CD4-positive, alpha-beta memory T cell (primary cell): ENCODE measurements around the gene PSMA1. TPM values are rescaled to one million over a fixed set of nuclear protein-coding genes. Genes with fewer than 3 reads are reported as not detected.

Source experiments
- CTCF ChIA-PET: fragments of 350-600 bp; sonication (Branson Sonifier 250); formaldehyde crosslinking; loops from one replicate; lab custom pipeline; 2021; ENCODE audit warnings: inconsistent platforms; ENCODE audit not compliant: partially characterized antibody; lab: Charles Lee
- POLR2A ChIA-PET: fragments of 350-600 bp; sonication (Branson Sonifier 250); formaldehyde crosslinking; loops from one replicate; lab custom pipeline; 2021; ENCODE audit not compliant: partially characterized antibody; lab: Charles Lee
- DNase-seq, 5 donors: peaks; one replicate each; pipeline versions ENCODE4 v3.0.0 to v3.0.0-alpha.2; 2020 to 2022; ENCODE audit warnings: mixed read lengths in 1 of 5
- H3K27ac ChIP-seq: one replicate; pipeline ENCODE4 v1.7.0; 2013; ENCODE audit warnings: low read depth, low read length
- H3K27me3 ChIP-seq: 2 replicates; pipeline ENCODE4 v1.7.0; 2013; ENCODE audit warnings: mild to moderate bottlenecking, low read length, moderate library complexity; ENCODE audit not compliant: insufficient read depth
- H3K36me3 ChIP-seq: 2 replicates; pipeline ENCODE4 v1.7.0; 2013; ENCODE audit warnings: mild to moderate bottlenecking, low read length, moderate library complexity; ENCODE audit not compliant: insufficient read depth
- H3K4me1 ChIP-seq: 2 replicates; pipeline ENCODE4 v1.7.0; 2013; ENCODE audit warnings: mild to moderate bottlenecking, low read length, moderate library complexity; ENCODE audit not compliant: insufficient read depth
- H3K4me3 ChIP-seq, 2 donors: one replicate each; pipeline ENCODE4 v1.7.0; 2013; ENCODE audit warnings: low read length in 2 of 2, mild to moderate bottlenecking in 1 of 2
- H3K9me3 ChIP-seq, 2 donors: one replicate each; pipeline ENCODE4 v1.7.0; 2013; ENCODE audit warnings: low read length in 2 of 2, control low read depth in 1 of 2; ENCODE audit not compliant: control insufficient read depth in 1 of 2
- H3K27ac Mint-ChIP-seq, 7 donors: one replicate each; pipeline ENCODE4 v1.8.0; 2020 to 2021; ENCODE audit warnings: mixed read lengths in 7 of 7, mild to moderate bottlenecking in 6 of 7, inconsistent platforms in 3 of 7, moderate library complexity in 3 of 7
- H3K27me3 Mint-ChIP-seq, 2 donors: one replicate each; pipeline ENCODE4 v1.8.0; 2020 to 2021; ENCODE audit warnings: mixed read lengths in 2 of 2
- H3K36me3 Mint-ChIP-seq, 2 donors: one replicate each; pipeline ENCODE4 v1.8.0; 2020 to 2021; ENCODE audit warnings: mixed read lengths in 2 of 2, inconsistent platforms in 1 of 2, mild to moderate bottlenecking in 1 of 2
- H3K4me1 Mint-ChIP-seq, 4 donors: one replicate each; pipeline ENCODE4 v1.8.0; 2020 to 2021; ENCODE audit warnings: mixed read lengths in 4 of 4, mild to moderate bottlenecking in 1 of 4
- H3K4me3 Mint-ChIP-seq, 8 donors: one replicate each; pipeline ENCODE4 v1.8.0; 2020 to 2021; ENCODE audit warnings: mixed read lengths in 8 of 8, mild to moderate bottlenecking in 7 of 8, moderate library complexity in 6 of 8, inconsistent platforms in 3 of 8
- H3K9me3 Mint-ChIP-seq, 8 donors: one replicate each; pipeline ENCODE4 v1.8.0; 2020 to 2021; ENCODE audit warnings: mixed read lengths in 8 of 8, mild to moderate bottlenecking in 5 of 8, inconsistent platforms in 3 of 8, moderate library complexity in 1 of 8
- intact Hi-C: fragments of 100-400 bp; cut with micrococcal nuclease; formaldehyde crosslinking; loops from one replicate; pipeline ENCODE4 v1.15.1; 2023
- polyA plus RNA-seq, 2 donors: library from polyadenylated mRNA; unstranded; fragments of 300-500 nt; fragmentation: Illumina TruSeq; gene quantifications; one replicate each; pipeline ENCODE4 v1.2.3, GENCODE V29; 2021
- total RNA-seq, 2 experiments: library from RNA; stranded (reverse); gene quantifications; one replicate each; pipeline ENCODE4 v1.2.3, GENCODE V29; 2021

The PSMA1 gene
- total and polyA plus RNA-seq, 4 experiments from 2014 or later, result 95.8 to 243 (median 131) TPM

GRCh38 chr11:14471127-14471526 lies 49.1 kb downstream of the PSMA1 start:
- no peaks in the 10 kb centered on the region for H3K27me3 Mint-ChIP-seq
- peaks cover 37 to 50% (median 41%) of the 10 kb centered on the region in 4 donors for H3K4me1 Mint-ChIP-seq
- POLR2A ChIA-PET, result no interaction called here
- Histone ChIP-seq H3K36me3 (peaks cover 59% of the 10 kb centered on the region), H3K27me3 (no peaks in the 10 kb centered on the region), H3K27ac (no peak overlapping the region), H3K4me3 (no peak overlapping the region), H3K9me3 (no peaks in the 10 kb centered on the region), H3K4me1 (peaks cover 19% of the 10 kb centered on the region)
- intact Hi-C loops, result no loop called here
- peak overlapping the region in 5 of 7 donors; percentile 25 to 77 (median 67) for H3K27ac Mint-ChIP-seq
- peaks cover 75 to 89% of the 10 kb centered on the region in 2 donors for H3K36me3 Mint-ChIP-seq
- H3K9me3 Mint-ChIP-seq, result no peaks in the 10 kb centered on the region
- peak overlapping the region in 1 of 8 donors; percentile 54 for H3K4me3 Mint-ChIP-seq
- CTCF ChIA-PET, result interaction anchor here (2.1 kb wide), 1 partner anchor 16 kb away, joined by 10 read pairs; no protein-coding TSS in a partner anchor
- no peak for DNase-seq

DNA sequence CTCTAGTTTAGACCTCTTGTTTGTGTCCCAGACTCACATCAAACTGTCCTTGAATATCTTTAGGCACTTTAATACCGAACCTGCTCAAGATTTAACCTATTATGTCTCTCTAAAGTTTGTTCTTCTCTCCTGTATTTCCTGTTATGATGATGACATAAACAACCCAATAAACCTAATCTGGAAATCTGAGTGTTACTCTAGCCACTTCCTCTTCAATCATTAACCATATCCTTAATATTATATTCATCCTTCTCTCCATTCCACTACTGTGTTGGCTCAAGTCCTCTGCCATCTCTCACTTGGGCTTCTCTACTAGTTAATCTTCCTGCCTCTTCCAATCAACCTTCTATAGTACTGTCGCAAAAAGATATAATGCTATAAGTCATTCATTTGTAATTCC lies 56.6 kb downstream of the PSMA1 start:
- H3K27ac Mint-ChIP-seq, result no peak overlapping the region
- no peak overlapping the region for H3K4me3 Mint-ChIP-seq
- H3K36me3 ChIP-seq, result peaks cover 63% of the 10 kb centered on the region
- H3K4me1 Mint-ChIP-seq, result peaks cover 12 to 17% (median 13%) of the 10 kb centered on the region in 4 donors
- H3K9me3 ChIP-seq, result no peaks in the 10 kb centered on the region
- ChIA-PET CTCF (interaction anchor here (1.0 to 5.9 kb wide), 3 partner anchors 9 to 507 kb away, joined by 3 to 43 read pairs (median 3); no protein-coding TSS in a partner anchor), POLR2A (no interaction called here)
- H3K27me3 ChIP-seq, result no peaks in the 10 kb centered on the region
- H3K4me3 ChIP-seq, result no peak overlapping the region
- peak in 3 of 5 donors; percentile 9 to 19 (median 10) for DNase-seq
- H3K36me3 Mint-ChIP-seq, result peaks cover 33 to 59% of the 10 kb centered on the region in 2 donors
- intact Hi-C loops, result no loop called here
- no peaks in the 10 kb centered on the region for H3K27me3 Mint-ChIP-seq
- H3K9me3 Mint-ChIP-seq, result no peaks in the 10 kb centered on the region
- peaks cover 38% of the 10 kb centered on the region for H3K4me1 ChIP-seq
- H3K27ac ChIP-seq, result no peak overlapping the region

DNA sequence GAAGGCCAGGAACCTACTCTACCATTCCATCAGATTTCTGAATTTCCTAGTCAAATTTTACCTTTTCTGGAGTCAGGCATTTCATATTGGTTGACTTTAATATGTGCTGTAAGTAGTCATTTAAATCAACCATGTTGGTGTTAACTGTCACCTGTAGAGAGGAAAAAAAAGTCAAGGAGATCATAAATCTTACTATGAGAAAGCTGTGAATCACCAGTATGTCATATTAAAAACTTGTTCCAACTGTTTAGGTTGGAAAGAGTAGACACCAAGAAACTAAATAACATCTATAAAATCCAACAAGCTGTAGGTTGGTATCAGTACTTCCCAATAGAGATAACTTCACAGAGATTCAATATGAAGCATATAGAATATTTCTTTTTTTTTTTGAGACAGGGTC lies 60.0 kb downstream of the PSMA1 start:
- Mint-ChIP-seq H3K27ac (peak overlapping the region in 3 of 7 donors; percentile 4 to 19 (median 19)), H3K4me1 (peaks cover 0 to 3% (median 0%) of the 10 kb centered on the region in 4 donors), H3K36me3 (peaks cover 32 to 55% of the 10 kb centered on the region in 2 donors), H3K4me3 (no peak overlapping the region), H3K9me3 (no peaks in the 10 kb centered on the region), H3K27me3 (no peaks in the 10 kb centered on the region)
- H3K4me1 ChIP-seq, result peaks cover 23% of the 10 kb centered on the region
- peaks cover 53% of the 10 kb centered on the region for H3K36me3 ChIP-seq
- no peak for DNase-seq
- intact Hi-C loops, result no loop called here
- no peaks in the 10 kb centered on the region for H3K27me3 ChIP-seq
- H3K9me3 ChIP-seq, result no peaks in the 10 kb centered on the region
- no peak overlapping the region for H3K4me3 ChIP-seq
- no peak overlapping the region for H3K27ac ChIP-seq
- POLR2A ChIA-PET, result no interaction called here
- CTCF ChIA-PET, result interaction anchor here (0.9 kb wide), 1 partner anchor 448 kb away, joined by 4 read pairs; no protein-coding TSS in a partner anchor

GRCh38 chr11:14458377-14458776 lies 61.8 kb downstream of the PSMA1 start:
- no peak overlapping the region for H3K27ac ChIP-seq
- H3K36me3 ChIP-seq, result peaks cover 38% of the 10 kb centered on the region
- H3K4me3 Mint-ChIP-seq, result no peak overlapping the region
- POLR2A ChIA-PET, result no interaction called here
- DNase-seq, result no peak
- no peaks in the 10 kb centered on the region for H3K27me3 ChIP-seq
- no peak overlapping the region for H3K27ac Mint-ChIP-seq
- H3K36me3 Mint-ChIP-seq, result peaks cover 32 to 55% of the 10 kb centered on the region in 2 donors
- no peaks in the 10 kb centered on the region for H3K9me3 ChIP-seq
- intact Hi-C loops, result no loop called here
- CTCF ChIA-PET, result interaction anchor here (0.7 to 6.4 kb wide), 2 partner anchors 16 to 155 kb away, joined by 4 to 172 read pairs; no protein-coding TSS in a partner anchor
- peaks cover 5% of the 10 kb centered on the region for H3K4me1 ChIP-seq
- H3K4me3 ChIP-seq, result no peak overlapping the region
- no peaks in the 10 kb centered on the region for H3K27me3 Mint-ChIP-seq
- H3K4me1 Mint-ChIP-seq, result peaks cover 0 to 3% (median 0%) of the 10 kb centered on the region in 4 donors
- H3K9me3 Mint-ChIP-seq, result no peaks in the 10 kb centered on the region

DNA sequence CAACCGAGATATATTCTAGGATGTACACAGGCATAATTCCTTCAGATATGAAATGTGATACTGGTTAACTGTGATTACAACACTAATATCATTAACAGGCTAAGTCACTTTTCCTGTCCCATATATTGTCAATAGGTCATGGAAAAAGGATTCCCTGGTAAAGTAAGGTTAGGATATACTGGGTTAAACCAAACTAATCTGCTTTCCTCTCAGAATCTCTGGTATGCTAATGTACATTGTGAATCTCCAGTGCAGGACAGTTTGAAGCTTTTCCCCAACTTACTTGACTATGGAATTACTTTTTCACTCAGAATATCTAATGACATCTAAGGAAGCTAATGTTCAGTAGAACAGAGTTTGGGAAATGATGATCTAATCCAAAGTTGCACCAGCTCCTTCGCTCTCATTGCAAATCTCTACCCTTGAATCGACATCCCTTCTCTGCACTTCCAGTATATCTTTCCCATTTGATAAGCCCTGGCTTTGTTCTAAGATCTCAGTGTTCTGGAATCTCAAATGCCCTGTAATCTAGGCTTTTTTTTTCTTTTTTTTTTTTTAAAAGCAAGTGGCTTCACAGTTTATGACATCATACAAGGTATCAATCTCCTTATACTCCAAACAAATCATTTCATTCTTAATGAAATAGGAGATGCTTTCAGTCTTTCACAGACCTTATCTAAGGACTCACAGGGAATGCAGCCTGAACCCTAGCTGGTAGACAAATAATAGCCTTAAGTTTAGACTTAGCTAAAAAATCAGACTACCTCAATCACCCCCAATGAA lies 64.3 kb downstream of the PSMA1 start:
- POLR2A ChIA-PET, result interaction anchor here (0.6 to 1.7 kb wide), 4 partner anchors 25 to 474 kb away, joined by 3 to 9 read pairs (median 4); no protein-coding TSS in a partner anchor
- no peak overlapping the region for H3K4me3 ChIP-seq
- no peaks in the 10 kb centered on the region for H3K27me3 Mint-ChIP-seq
- H3K27ac ChIP-seq, result no peak overlapping the region
- H3K27ac Mint-ChIP-seq, result peak overlapping the region in 4 of 7 donors; percentile 11 to 59 (median 32)
- no peak overlapping the region for H3K4me3 Mint-ChIP-seq
- H3K36me3 ChIP-seq, result peaks cover 27% of the 10 kb centered on the region
- H3K27me3 ChIP-seq, result no peaks in the 10 kb centered on the region
- DNase-seq, result no peak
- no peaks in the 10 kb centered on the region for H3K9me3 ChIP-seq
- H3K4me1 ChIP-seq, result no peaks in the 10 kb centered on the region
- CTCF ChIA-PET, result interaction anchor here (0.6 to 6.4 kb wide), 60 partner anchors 9 to 982 kb away, joined by 3 to 172 read pairs (median 4); partner anchors contain the start of genes CYP2R1, PSMA1 and SPON1
- no peaks in the 10 kb centered on the region for H3K9me3 Mint-ChIP-seq
- intact Hi-C loops, result loop anchor here (1.0 to 2.0 kb wide), 5 partner anchors 97 to 684 kb away; partner anchors contain the start of gene RRAS2
- peaks cover 36 to 53% of the 10 kb centered on the region in 2 donors for H3K36me3 Mint-ChIP-seq
- H3K4me1 Mint-ChIP-seq, result peaks cover 0 to 3% (median 1%) of the 10 kb centered on the region in 4 donors

Other genes with a start within 250 kb of the PSMA1 start
- 10 to 100 TPM; 11.4 to 11.8 TPM for gene RRAS2, start 161.2 kb downstream of the PSMA1 start, total RNA-seq
- gene RRAS2, start 161.2 kb downstream of the PSMA1 start, polyA plus RNA-seq, result 10 to 100 TPM; 11.5 to 12.5 TPM
- gene COPB1, start 20.6 kb downstream of the PSMA1 start, total RNA-seq, result 10 to 100 TPM; 79.8 to 82.1 TPM
- gene COPB1, start 20.6 kb downstream of the PSMA1 start, polyA plus RNA-seq, result 10 to 100 TPM; 93.4 to 94.0 TPM
- 100 to 1,000 TPM; 219 to 222 TPM for gene PDE3B, start 123.4 kb upstream of the PSMA1 start, total RNA-seq
- gene PDE3B, start 123.4 kb upstream of the PSMA1 start, polyA plus RNA-seq, result 10 to 100 TPM; 34.1 to 43.8 TPM